ENCODE measurements around the gene GIMAP4. TPM values are rescaled to one million over a fixed set of nuclear protein-coding genes. Genes with fewer than 3 reads are reported as not detected.

GIMAP4 gene
- total and polyA plus RNA-seq, 9 of the 15 experiments (the other 6 are each of a cell fraction or from before 2014, with no cell fraction given): 0.42 TPM; not detected in 8

GRCh38 chr7:150594805-150595204 lies 27.6 kb downstream of the GIMAP4 start (continued):
- TF ChIP-seq THRA (IDR thresholded peaks at IDR 0.05): no peak

- no peaks in the 10 kb centered on the region for H3K27me3 ChIP-seq (ENCODE audit: control insufficient read depth in 2 of 2, insufficient read depth in 2 of 2, low read length in 2 of 2)
- BruUV-seq (replicated peaks): no TSS peak
- H3K4me2 ChIP-seq (ENCODE audit: insufficient read depth, low read length): no peak overlapping the region
- WGBS (ENCODE audit: insufficient coverage, low coverage, missing lambda C conversion rate): 0% methylated on average over 2 of the region's 2 CpGs
- H2AFZ ChIP-seq (ENCODE audit: low read depth, low read length): no peak overlapping the region
- DNase-seq (ENCODE audit: extremely low read depth in 1 of 4, low spot score in 3 of 4): no peak
- no peak overlapping the region for H3K9ac ChIP-seq (ENCODE audit: insufficient read depth in 1 of 2, low read depth in 2 of 2, low read length in 2 of 2)
- ChIA-PET CTCF (ENCODE audit: low intra/inter-chr PET ratio) (no interaction called here), POLR2A (interaction anchor here (0.8 kb wide), 1 partner anchor 17 kb away, joined by 3 read pairs; no protein-coding TSS in a partner anchor)
- H4K20me1 ChIP-seq (replicated peaks; ENCODE audit: control insufficient read depth, insufficient read depth, low read length): no peaks in the 10 kb centered on the region
- no peak overlapping the region for H3K4me3 ChIP-seq
- no peak for FAIRE-seq
- no peak for ATAC-seq
- H3K4me1 ChIP-seq (replicated peaks in 1 of 2; ENCODE audit: control insufficient read depth in 2 of 2, insufficient read depth in 2 of 2, low read length in 2 of 2): no peaks in the 10 kb centered on the region
- intact Hi-C loops (cut with micrococcal nuclease) (no loop called here), in situ Hi-C loops (cut with MboI) (no loop called here)
- no peaks in the 10 kb centered on the region; the same call in 1 of the 2 replicates for H3K9me3 ChIP-seq (replicated peaks; ENCODE audit: control insufficient read depth, insufficient read depth, low read depth, low read length)
- no peaks in the 10 kb centered on the region for H3K79me2 ChIP-seq (ENCODE audit: control insufficient read depth, insufficient read depth, low read length)
- no peaks in the 10 kb centered on the region for H3K9me1 ChIP-seq (ENCODE audit: control insufficient read depth, insufficient read depth, low read length)
- no peak overlapping the region for H3K27ac ChIP-seq (ENCODE audit: extremely low read depth, low read depth, low read length)
- no peaks in the 10 kb centered on the region for H3K36me3 ChIP-seq (ENCODE audit: control insufficient read depth, insufficient read depth, low read length)
- TF ChIP-seq ZNF395 (CRISPR knock-in tag; IDR thresholded peaks at IDR 0.05): no peak
- TF ChIP-seq KLF10 (CRISPR knock-in tag; IDR thresholded peaks at IDR 0.05): no peak
- no peak for TF ChIP-seq FIP1L1 (IDR thresholded peaks at IDR 0.05; ENCODE audit: low read depth, low read length, poor library complexity, severe bottlenecking)
- no peak for TF ChIP-seq DEAF1 (CRISPR knock-in tag; IDR thresholded peaks at IDR 0.05)
- TF ChIP-seq ZNF696 (CRISPR knock-in tag; conservative IDR thresholded peaks at IDR 0.05): no peak
- TF ChIP-seq YY1 (IDR thresholded peaks at IDR 0.05; ENCODE audit: borderline replicate concordance in 1 of 3, control insufficient read depth in 1 of 3, extremely low read depth in 1 of 3, insufficient read depth in 3 of 3, insufficient read length in 1 of 3, insufficient replicate concordance in 2 of 3, low read depth in 1 of 3, low read length in 2 of 3): no peak
- TF ChIP-seq TRIM28 (IDR thresholded peaks at IDR 0.05): no peak
- no peak for TF ChIP-seq ARID1B (IDR thresholded peaks at IDR 0.05)
- TF ChIP-seq ZNF586 (CRISPR knock-in tag; conservative IDR thresholded peaks at IDR 0.05): no peak
- no peak for TF ChIP-seq EP300 (IDR thresholded peaks at IDR 0.05; ENCODE audit: low read length)
- TF ChIP-seq ESRRA (IDR thresholded peaks at IDR 0.05; ENCODE audit: borderline replicate concordance, low read depth): no peak
- TF ChIP-seq JUN (IDR thresholded peaks at IDR 0.05; ENCODE audit: borderline replicate concordance, low read depth, low read length): no peak
- no peak for TF ChIP-seq JUN (CRISPR knock-in tag; IDR thresholded peaks at IDR 0.05; ENCODE audit: borderline replicate concordance)
- TF ChIP-seq STAT5A (IDR thresholded peaks at IDR 0.05; ENCODE audit: borderline replicate concordance, low read length): no peak
- TF ChIP-seq CAMTA2 (CRISPR knock-in tag; conservative IDR thresholded peaks at IDR 0.05): no peak
- no peak for TF ChIP-seq KDM5B (IDR thresholded peaks at IDR 0.05; ENCODE audit: insufficient replicate concordance, low read depth, low read length)
- no peak for TF ChIP-seq POLR2G (IDR thresholded peaks at IDR 0.05; ENCODE audit: low read depth, low read length)
Measured at GRCh38 chr7:150595361-150595760, 28.2 kb downstream of the GIMAP4 start.

Data from K562 (cell line).